Heart left ventricle (tissue), 16 donors: ENCODE results near the gene KRI1. TPM values are rescaled to one million over a fixed set of nuclear protein-coding genes. Genes with fewer than 3 reads are reported as not detected.

Experiments
- ATAC-seq, 4 donors: fragments of 200-7000 bp; cut with Tn5 transposase; one replicate each; pipeline ENCODE4 v1.9.1; 2020 to 2022; ENCODE audit warnings: moderate library complexity in 4 of 4, mild to moderate bottlenecking in 3 of 4, moderate number of reproducible peaks in 1 of 4
- DNase-seq, 5 donors: peaks; one replicate each; pipeline ENCODE4 v3.0.0-alpha.2; 2020
- H3K27ac ChIP-seq, 12 donors: fragments of 200-600 bp; sonication (generic) in 4 of 12; one replicate each; pipeline versions ENCODE4 v1.5.0 to v1.8.0; 2016 to 2022; ENCODE audit warnings: mild to moderate bottlenecking in 2 of 12
- H3K27me3 ChIP-seq, 9 donors: fragments of 200-600 bp; sonication (generic) in 2 of 9; one replicate each; pipeline versions ENCODE4 v1.5.1 to v1.8.0; 2016 to 2022; ENCODE audit warnings: mild to moderate bottlenecking in 3 of 9
- H3K36me3 ChIP-seq, 9 donors: fragments of 200-600 bp; sonication (generic) in 2 of 9; one replicate each; pipeline versions ENCODE4 v1.5.0 to v1.8.0; 2018 to 2022; ENCODE audit warnings: mild to moderate bottlenecking in 2 of 9
- H3K4me1 ChIP-seq, 12 donors: fragments of 200-600 bp; sonication (generic) in 4 of 12; one replicate each; pipeline versions ENCODE4 v1.5.0 to v1.8.0; 2016 to 2022; ENCODE audit warnings: mild to moderate bottlenecking in 3 of 12
- H3K4me3 ChIP-seq, 12 donors: fragments of 200-600 bp; sonication (generic) in 4 of 12; one replicate each; pipeline versions ENCODE4 v1.5.0 to v1.8.0; 2017 to 2022; ENCODE audit warnings: mild to moderate bottlenecking in 9 of 12, moderate library complexity in 4 of 12
- H3K9me3 ChIP-seq, 12 donors: fragments of 200-600 bp; sonication (generic) in 4 of 12; one replicate each; pipeline versions ENCODE4 v1.5.0 to v1.8.0; 2016 to 2022; ENCODE audit warnings: mild to moderate bottlenecking in 1 of 12
- CTCF ChIP-seq, 12 donors: fragments of 200-600 bp; sonication (generic) in 4 of 12; IDR thresholded peaks; one replicate each; pipeline versions ENCODE4 v1.5.0 to v1.8.0; 2018 to 2022; ENCODE audit warnings: antibody characterized with exemption in 12 of 12, mild to moderate bottlenecking in 5 of 12
- POLR2A ChIP-seq, 2 donors: fragments of 450-650 bp; IDR thresholded peaks; one replicate each; pipeline ENCODE4 v1.6.1; 2017; ENCODE audit warnings: antibody characterized with exemption in 2 of 2, mild to moderate bottlenecking in 2 of 2, moderate library complexity in 2 of 2
- WGBS, 4 donors: extraction: QIAGEN DNeasy Blood & Tissue Kit in 2 of 4; methylation state at CpG; one replicate each; pipeline versions ENCODE4 v1.1.5 to v1.1.7; 2013 to 2018; 5-methylcytosine and 5-hydroxymethylcytosine counted together
- intact Hi-C, 10 donors: fragments of 100-400 bp; cut with DNase I; formaldehyde crosslinking; loops; one replicate each; pipeline versions ENCODE4 v1.11.1 to v1.14.2; 2022
- polyA plus RNA-seq, 2 donors: library from polyadenylated mRNA; stranded (reverse); fragments of 200-250 nt; gene quantifications; one replicate each; pipeline ENCODE4 v1.2.3, GENCODE V29; 2013
- total RNA-seq, 9 donors: library from RNA; depleted of rRNA in 2 of 9; stranded (reverse); fragments of >200 nt in 2 of 9; fragmentation: NEBNext Ultra II Directional in 3 of 9; extraction: Animal tissue kit (Norgen Biotek cat#: 25700) in 3 of 9; gene quantifications; one replicate each; pipeline versions ENCODE4 v1.1.0 to v1.2.4, GENCODE V29; 2016 to 2023
- donor health status: ischemic (EF 13 %, LVEDD 7.1; RV severe dilation, severe dysfunction).
- donor health status: healthy with polysubstance abuse.
- donor health status: DM: no; HTN: yes; CAD: no.
- donor health status: DM: no; HTN: no; CAD: no.
- donor health status: ischemic (EF 25% LVEDD 6.9; RV normal size, moderate dysfunction).
- donor health status: ischemic (EF 25% LVEDD 5.7; RV mildly dilated, moderate dysfunction).
- donor health status: healthy.
- donor health status: DM: yes; HTN: yes; CAD: no.
- donor health status: ischemic (EF 35%, LVEDD 5.7; RV mildly dilated, moderate dysfunction).
- donor health status: nonischemic (EF 11% LVEDD 7.7; RV severe dilation, severe dysfunction).
- donor health status: DM: yes; HTN: yes; CAD: no.
- donor health status: PGD.
- donor health status: ischemic (EF 29% LVEDD 5.4; RV normal size, mild dysfunction).
- donor health status: nonischemic (EF 23%, LVEDD 6.1; RV moderate dilation, normal function).

The KRI1 gene
- total and polyA plus RNA-seq, 11 donors: 6.7 to 15.0 (median 10.4) TPM

- Histone ChIP-seq H3K27me3 (no peaks in the 10 kb centered on the region), H3K36me3 (no peaks in the 10 kb centered on the region), H3K4me1 (peaks cover 8 to 54% (median 33%) of the 10 kb centered on the region in 12 donors), H3K4me3 (peak within 1 kb of the TSS; percentile 66 to 90 (median 82)), H3K27ac (peak within 1 kb of the TSS in 11 of 12 donors; percentile 59 to 91 (median 85)), H3K9me3 (no peaks in the 10 kb centered on the region)
- WGBS, 4 donors: 0 to 1% (median 1%) methylated on average over 35 to 71 of the region's 71 CpGs
- intact Hi-C loops: loop anchor here in 8 of 10 donors (2.0 to 10.0 kb wide), 9 partner anchors 64 to 167 kb away; partner anchors contain the start of genes CDC37 (in 5 of the 8), KEAP1 (in 5 of the 8) and ILF3 (in 1 of the 8)
- peak; percentile 99 to 100 (median 100) for DNase-seq
- ATAC-seq: peak; percentile 86 to 94 (median 92)
- peak; percentile 22 to 62 (median 40) for TF ChIP-seq CTCF (IDR thresholded peaks at IDR 0.05)
- peak; percentile 61 to 93 for TF ChIP-seq POLR2A (IDR thresholded peaks at IDR 0.05)
Measured at GRCh38 chr19:10568826-10569651, 3.2 kb upstream of the KRI1 start, which contains the start of gene CDKN2D. TSS of gene CDKN2D (minus strand) at chr19:10568979. CDS start at chr19:10568653, 326 bp downstream.

GRCh38 chr19:10568062-10568825 is 2.4 kb upstream of the KRI1 start:
- DNase-seq: peak in 1 of 5 donors; percentile 31
- H3K27ac ChIP-seq: peak overlapping the region in 11 of 12 donors; percentile 59 to 91 (median 83)
- no peaks in the 10 kb centered on the region for H3K27me3 ChIP-seq
- no peaks in the 10 kb centered on the region for H3K9me3 ChIP-seq
- H3K4me1 ChIP-seq: peaks cover 8 to 54% (median 33%) of the 10 kb centered on the region in 12 donors
- H3K36me3 ChIP-seq: peaks cover 0 to 5% (median 0%) of the 10 kb centered on the region in 9 donors
- peak overlapping the region; percentile 66 to 90 (median 82) for H3K4me3 ChIP-seq
- ATAC-seq: no peak
- 2 to 7% (median 2%) methylated on average over 18 to 58 of the region's 58 CpGs for WGBS, 4 donors
- intact Hi-C loops: loop anchor here in 8 of 10 donors (2.0 to 10.0 kb wide), 9 partner anchors 63 to 166 kb away; partner anchors contain the start of genes CDC37 (in 5 of the 8), KEAP1 (in 5 of the 8) and ILF3 (in 1 of the 8)
- TF ChIP-seq POLR2A (IDR thresholded peaks at IDR 0.05) (no peak), CTCF (IDR thresholded peaks at IDR 0.05) (no peak)

- 40 to 54% (median 42%) methylated on average over 5 of the region's 5 CpGs for WGBS, 4 donors
- no peaks in the 10 kb centered on the region for H3K9me3 ChIP-seq
- TF ChIP-seq CTCF (IDR thresholded peaks at IDR 0.05) (no peak), POLR2A (IDR thresholded peaks at IDR 0.05) (no peak)
- DNase-seq (no peak), ATAC-seq (no peak)
- peak overlapping the region in 10 of 12 donors; percentile 66 to 90 (median 84) for H3K4me3 ChIP-seq
- H3K4me1 ChIP-seq: peaks cover 8 to 54% (median 33%) of the 10 kb centered on the region in 12 donors
- H3K27me3 ChIP-seq: no peaks in the 10 kb centered on the region
- H3K36me3 ChIP-seq: peaks cover 0 to 5% (median 0%) of the 10 kb centered on the region in 9 donors
- peak overlapping the region in 10 of 12 donors; percentile 19 to 91 (median 86) for H3K27ac ChIP-seq
- intact Hi-C loops: loop anchor here in 8 of 10 donors (2.0 to 10.0 kb wide), 9 partner anchors 63 to 165 kb away; partner anchors contain the start of genes CDC37 (in 5 of the 8), KEAP1 (in 5 of the 8) and ILF3 (in 1 of the 8)
Measured at GRCh38 chr19:10567656-10568055, 1.8 kb upstream of the KRI1 start.
